ENCODE measurements around the gene NDUFS8. TPM values are rescaled to one million over a fixed set of nuclear protein-coding genes. Genes with fewer than 3 reads are reported as not detected.
A peak's percentile ranks its signal among the peaks of the same experiment; 100 is the strongest.

The NDUFS8 gene
- polyA plus RNA-seq, 3 donors: 62.9 to 141 (median 114) TPM

- Mint-ChIP-seq H3K4me1 (peaks cover 56% of the 10 kb centered on the region), H3K9me3 (no peaks in the 10 kb centered on the region), H3K36me3 (peaks cover 31 to 52% of the 10 kb centered on the region in 2 donors), H3K27ac (peak overlapping the region; percentile 76 to 93 (median 83)), H3K27me3 (ENCODE audit: low read depth in 3 of 3) (peaks cover 0 to 3% (median 0%) of the 10 kb centered on the region in 3 donors), H3K4me3 (peak overlapping the region; percentile 18 to 73)
- Histone ChIP-seq H3K4me3 (replicated peaks in 1 of 3; ENCODE audit: low read depth in 2 of 3, low read length in 3 of 3) (peak overlapping the region in 1 of 3 experiments; percentile 16), H3K4me1 (ENCODE audit: control insufficient read depth in 1 of 2, insufficient read depth in 2 of 2, low read length in 2 of 2) (peaks cover 52 to 58% of the 10 kb centered on the region in 2 donors), H3K36me3 (replicated peaks in 1 of 2; ENCODE audit: control insufficient read depth in 1 of 2, insufficient read depth in 2 of 2, low read length in 2 of 2) (peaks cover 23 to 46% of the 10 kb centered on the region in 2 donors), H3K27me3 (ENCODE audit: control insufficient read depth in 2 of 2, insufficient read depth in 2 of 2, low read length in 2 of 2) (no peaks in the 10 kb centered on the region), H3K4me2 (replicated peaks; ENCODE audit: extremely low read depth, low read length, poor library complexity, severe bottlenecking) (peak overlapping the region; percentile 42), H2AFZ (ENCODE audit: insufficient read depth, low read depth, low read length, poor library complexity, severe bottlenecking) (no peak overlapping the region), H3K9me3 (replicated peaks in 1 of 2; ENCODE audit: control insufficient read depth in 1 of 2, insufficient read depth in 1 of 2, low read length in 2 of 2) (no peaks in the 10 kb centered on the region), H3K27ac (ENCODE audit: low read depth in 1 of 2, low read length in 2 of 2) (peak overlapping the region; percentile 25 to 83), H3K9ac (ENCODE audit: insufficient read depth, low read length, poor library complexity, severe bottlenecking) (peak overlapping the region; percentile 57), H4K20me1 (ENCODE audit: insufficient read depth, low read length) (peaks cover 71% of the 10 kb centered on the region), H3K79me2 (ENCODE audit: insufficient read depth, low read length) (peaks cover 55% of the 10 kb centered on the region)
- intact Hi-C loops (cut with micrococcal nuclease): loop anchor here in 1 of 2 donors (5.0 kb wide), 2 partner anchors 108 to 193 kb away; partner anchors contain the start of gene CHKA
- WGBS (ENCODE audit: insufficient coverage): 41% methylated on average over 12 of the region's 16 CpGs
- DNase-seq: peak; percentile 63 to 73 (median 73)
- TF ChIP-seq, protein P1, sequence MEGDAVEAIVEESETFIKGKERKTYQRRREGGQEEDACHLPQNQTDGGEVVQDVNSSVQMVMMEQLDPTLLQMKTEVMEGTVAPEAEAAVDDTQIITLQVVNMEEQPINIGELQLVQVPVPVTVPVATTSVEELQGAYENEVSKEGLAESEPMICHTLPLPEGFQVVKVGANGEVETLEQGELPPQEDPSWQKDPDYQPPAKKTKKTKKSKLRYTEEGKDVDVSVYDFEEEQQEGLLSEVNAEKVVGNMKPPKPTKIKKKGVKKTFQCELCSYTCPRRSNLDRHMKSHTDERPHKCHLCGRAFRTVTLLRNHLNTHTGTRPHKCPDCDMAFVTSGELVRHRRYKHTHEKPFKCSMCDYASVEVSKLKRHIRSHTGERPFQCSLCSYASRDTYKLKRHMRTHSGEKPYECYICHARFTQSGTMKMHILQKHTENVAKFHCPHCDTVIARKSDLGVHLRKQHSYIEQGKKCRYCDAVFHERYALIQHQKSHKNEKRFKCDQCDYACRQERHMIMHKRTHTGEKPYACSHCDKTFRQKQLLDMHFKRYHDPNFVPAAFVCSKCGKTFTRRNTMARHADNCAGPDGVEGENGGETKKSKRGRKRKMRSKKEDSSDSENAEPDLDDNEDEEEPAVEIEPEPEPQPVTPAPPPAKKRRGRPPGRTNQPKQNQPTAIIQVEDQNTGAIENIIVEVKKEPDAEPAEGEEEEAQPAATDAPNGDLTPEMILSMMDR (IDR thresholded peaks at IDR 0.05): no peak
Measured at GRCh38 chr11:68014157-68014946, 16.1 kb upstream of the NDUFS8 start.

DNA sequence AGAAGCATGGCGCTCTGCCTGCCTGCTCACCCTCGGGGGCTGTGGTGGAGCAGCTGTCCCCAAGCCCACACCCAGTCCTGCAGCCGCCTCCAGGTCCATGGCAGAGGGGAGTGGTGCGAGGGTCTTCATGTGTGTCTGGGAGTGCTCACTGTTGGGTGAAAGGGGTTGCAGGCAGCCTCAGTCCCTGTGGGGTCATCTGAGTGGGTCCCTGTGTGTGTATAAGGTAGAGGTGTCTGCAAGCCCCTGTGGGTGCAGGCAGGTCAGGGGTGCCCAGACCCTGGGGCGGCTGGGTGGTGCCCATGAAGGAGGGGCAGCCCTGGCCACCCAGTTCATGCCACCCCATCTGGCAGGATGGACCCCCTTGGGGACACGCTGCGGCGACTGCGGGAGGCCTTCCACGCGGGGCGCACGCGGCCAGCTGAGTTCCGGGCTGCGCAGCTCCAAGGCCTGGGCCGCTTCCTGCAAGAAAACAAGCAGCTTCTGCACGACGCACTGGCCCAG is 15.5 kb upstream of the NDUFS8 start:
- Histone ChIP-seq H3K9me3 (replicated peaks in 1 of 2; ENCODE audit: control insufficient read depth in 1 of 2, insufficient read depth in 1 of 2, low read length in 2 of 2) (no peaks in the 10 kb centered on the region), H2AFZ (ENCODE audit: insufficient read depth, low read depth, low read length, poor library complexity, severe bottlenecking) (no peak overlapping the region), H3K36me3 (replicated peaks in 1 of 2; ENCODE audit: control insufficient read depth in 1 of 2, insufficient read depth in 2 of 2, low read length in 2 of 2) (peaks cover 29 to 53% of the 10 kb centered on the region in 2 donors), H3K4me1 (ENCODE audit: control insufficient read depth in 1 of 2, insufficient read depth in 2 of 2, low read length in 2 of 2) (peaks cover 45 to 51% of the 10 kb centered on the region in 2 donors), H3K27me3 (ENCODE audit: control insufficient read depth in 2 of 2, insufficient read depth in 2 of 2, low read length in 2 of 2) (no peaks in the 10 kb centered on the region), H3K4me3 (replicated peaks in 1 of 3; ENCODE audit: low read depth in 2 of 3, low read length in 3 of 3) (peak overlapping the region in 1 of 3 experiments; percentile 16), H3K9ac (ENCODE audit: insufficient read depth, low read length, poor library complexity, severe bottlenecking) (no peak overlapping the region), H3K79me2 (ENCODE audit: insufficient read depth, low read length) (peaks cover 55% of the 10 kb centered on the region), H3K27ac (ENCODE audit: low read depth in 1 of 2, low read length in 2 of 2) (peak overlapping the region; percentile 25 to 83), H3K4me2 (replicated peaks; ENCODE audit: extremely low read depth, low read length, poor library complexity, severe bottlenecking) (peak overlapping the region; percentile 42), H4K20me1 (ENCODE audit: insufficient read depth, low read length) (peaks cover 78% of the 10 kb centered on the region)
- peaks cover 50% of the 10 kb centered on the region for H3K4me1 Mint-ChIP-seq
- no peak overlapping the region for H3K4me3 Mint-ChIP-seq
- TF ChIP-seq, protein P1 (IDR thresholded peaks at IDR 0.05): no peak
- peak overlapping the region; percentile 76 to 93 (median 83) for H3K27ac Mint-ChIP-seq
- H3K27me3 Mint-ChIP-seq (ENCODE audit: low read depth in 3 of 3): peaks cover 0 to 3% (median 2%) of the 10 kb centered on the region in 3 donors
- peaks cover 36 to 58% of the 10 kb centered on the region in 2 donors for H3K36me3 Mint-ChIP-seq
- no peak for DNase-seq
- WGBS (ENCODE audit: insufficient coverage): 83% methylated on average over 10 of the region's 19 CpGs
- no peaks in the 10 kb centered on the region for H3K9me3 Mint-ChIP-seq
- intact Hi-C loops (cut with micrococcal nuclease): loop anchor here in 1 of 2 donors (5.0 kb wide), 2 partner anchors 107 to 192 kb away; partner anchors contain the start of gene CHKA
